ENCODE measurements around the gene IGLON5. TPM values are rescaled to one million over a fixed set of nuclear protein-coding genes. Genes with fewer than 3 reads are reported as not detected.
A peak's percentile ranks its signal among the peaks of the same experiment; 100 is the strongest.

The IGLON5 gene
- total RNA-seq, 2 donors from 2014 or later: not detected

DNA sequence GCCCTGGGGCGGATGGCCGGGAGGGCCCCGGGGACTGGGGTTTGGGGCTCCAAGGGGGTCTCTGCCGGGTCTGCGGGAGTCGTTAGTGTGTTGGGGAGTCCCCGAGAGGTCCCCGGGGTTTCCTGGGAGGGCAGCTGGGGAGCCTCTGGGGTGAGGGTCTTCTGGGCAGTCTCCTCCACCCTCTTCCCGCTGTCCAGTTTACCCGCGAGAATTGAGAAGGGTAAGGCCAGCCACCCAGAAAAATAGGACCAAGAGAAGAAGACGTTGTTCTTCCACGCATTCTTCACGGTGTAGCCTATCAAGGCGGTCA, 55.8 kb downstream of the IGLON5 start:
- intact Hi-C loops (cut with DNase I): no loop called here
- peak overlapping the region; percentile 51 to 61 for H3K4me3 ChIP-seq
- TF ChIP-seq POLR2A (IDR thresholded peaks at IDR 0.05): peak; percentile 88 to 90 (median 89)
- TF ChIP-seq, protein P1, sequence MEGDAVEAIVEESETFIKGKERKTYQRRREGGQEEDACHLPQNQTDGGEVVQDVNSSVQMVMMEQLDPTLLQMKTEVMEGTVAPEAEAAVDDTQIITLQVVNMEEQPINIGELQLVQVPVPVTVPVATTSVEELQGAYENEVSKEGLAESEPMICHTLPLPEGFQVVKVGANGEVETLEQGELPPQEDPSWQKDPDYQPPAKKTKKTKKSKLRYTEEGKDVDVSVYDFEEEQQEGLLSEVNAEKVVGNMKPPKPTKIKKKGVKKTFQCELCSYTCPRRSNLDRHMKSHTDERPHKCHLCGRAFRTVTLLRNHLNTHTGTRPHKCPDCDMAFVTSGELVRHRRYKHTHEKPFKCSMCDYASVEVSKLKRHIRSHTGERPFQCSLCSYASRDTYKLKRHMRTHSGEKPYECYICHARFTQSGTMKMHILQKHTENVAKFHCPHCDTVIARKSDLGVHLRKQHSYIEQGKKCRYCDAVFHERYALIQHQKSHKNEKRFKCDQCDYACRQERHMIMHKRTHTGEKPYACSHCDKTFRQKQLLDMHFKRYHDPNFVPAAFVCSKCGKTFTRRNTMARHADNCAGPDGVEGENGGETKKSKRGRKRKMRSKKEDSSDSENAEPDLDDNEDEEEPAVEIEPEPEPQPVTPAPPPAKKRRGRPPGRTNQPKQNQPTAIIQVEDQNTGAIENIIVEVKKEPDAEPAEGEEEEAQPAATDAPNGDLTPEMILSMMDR (IDR thresholded peaks at IDR 0.05): no peak
- no peak for ATAC-seq
- WGBS, 2 donors: 0 to 1% methylated on average over 6 to 15 of the region's 15 CpGs
- H3K27ac ChIP-seq: peak overlapping the region; percentile 94 to 99 (median 98)
- H3K4me1 ChIP-seq: peaks cover 43% of the 10 kb centered on the region
- no peak for DNase-seq
- no peaks in the 10 kb centered on the region for H3K9me3 ChIP-seq
- H3K27me3 ChIP-seq: no peaks in the 10 kb centered on the region
- no peaks in the 10 kb centered on the region for H3K36me3 ChIP-seq (replicated peaks in 1 of 2; ENCODE audit: insufficient read depth in 1 of 2, low read depth in 2 of 2)

DNA sequence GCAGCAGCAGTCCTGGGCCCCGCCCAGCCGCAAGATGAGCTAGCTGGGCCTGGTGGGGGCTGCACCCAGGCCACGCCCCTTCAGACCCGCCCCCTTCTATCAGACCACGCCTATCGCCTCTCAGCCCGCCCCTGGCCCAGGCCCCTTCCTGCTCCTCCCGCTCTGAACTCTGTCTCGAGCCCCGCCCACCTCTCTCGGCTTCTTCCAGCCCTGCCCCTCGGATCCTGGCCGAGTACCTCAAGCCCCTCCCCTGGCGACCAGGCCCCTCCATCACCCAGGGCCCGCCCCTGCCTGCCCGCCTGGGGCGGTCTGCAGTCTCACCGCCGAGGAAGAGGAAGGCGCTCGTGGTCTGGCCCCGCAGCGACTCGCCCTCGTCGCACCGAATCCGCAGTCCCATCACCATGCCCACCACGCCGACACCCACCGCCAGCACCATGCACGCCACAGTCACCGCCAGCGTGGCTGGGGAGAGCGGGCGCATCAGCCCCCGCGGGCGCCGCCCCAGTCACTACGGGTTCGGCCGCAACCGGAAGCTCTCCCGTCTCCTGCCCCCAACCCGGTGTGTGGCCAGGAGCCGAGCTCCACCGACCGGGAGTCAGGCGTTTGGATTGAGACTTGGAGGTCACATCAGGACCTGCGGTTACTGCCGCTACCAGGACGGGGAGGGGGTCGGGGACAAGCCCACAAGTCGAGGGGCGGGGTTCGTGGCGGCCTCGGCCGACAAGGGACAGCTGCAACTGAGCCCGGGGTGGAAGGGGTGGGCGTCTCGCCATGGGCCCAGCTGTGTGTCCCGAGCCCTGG, 56.3 kb downstream of the IGLON5 start:
- Histone ChIP-seq H3K4me3 (peak overlapping the region in 1 of 2 donors; percentile 53), H3K27ac (peak overlapping the region; percentile 94 to 99 (median 98)), H3K27me3 (no peaks in the 10 kb centered on the region), H3K36me3 (replicated peaks in 1 of 2; ENCODE audit: insufficient read depth in 1 of 2, low read depth in 2 of 2) (no peaks in the 10 kb centered on the region), H3K9me3 (no peaks in the 10 kb centered on the region), H3K4me1 (peaks cover 37% of the 10 kb centered on the region)
- peak; percentile 88 for ATAC-seq
- peak; percentile 98 to 99 (median 99) for DNase-seq
- TF ChIP-seq, protein P1 (IDR thresholded peaks at IDR 0.05): no peak
- TF ChIP-seq POLR2A (IDR thresholded peaks at IDR 0.05): peak in 1 of 3 donors; percentile 36
- 0 to 2% methylated on average over 7 to 59 of the region's 64 CpGs for WGBS, 2 donors
- intact Hi-C loops (cut with DNase I): no loop called here

DNA sequence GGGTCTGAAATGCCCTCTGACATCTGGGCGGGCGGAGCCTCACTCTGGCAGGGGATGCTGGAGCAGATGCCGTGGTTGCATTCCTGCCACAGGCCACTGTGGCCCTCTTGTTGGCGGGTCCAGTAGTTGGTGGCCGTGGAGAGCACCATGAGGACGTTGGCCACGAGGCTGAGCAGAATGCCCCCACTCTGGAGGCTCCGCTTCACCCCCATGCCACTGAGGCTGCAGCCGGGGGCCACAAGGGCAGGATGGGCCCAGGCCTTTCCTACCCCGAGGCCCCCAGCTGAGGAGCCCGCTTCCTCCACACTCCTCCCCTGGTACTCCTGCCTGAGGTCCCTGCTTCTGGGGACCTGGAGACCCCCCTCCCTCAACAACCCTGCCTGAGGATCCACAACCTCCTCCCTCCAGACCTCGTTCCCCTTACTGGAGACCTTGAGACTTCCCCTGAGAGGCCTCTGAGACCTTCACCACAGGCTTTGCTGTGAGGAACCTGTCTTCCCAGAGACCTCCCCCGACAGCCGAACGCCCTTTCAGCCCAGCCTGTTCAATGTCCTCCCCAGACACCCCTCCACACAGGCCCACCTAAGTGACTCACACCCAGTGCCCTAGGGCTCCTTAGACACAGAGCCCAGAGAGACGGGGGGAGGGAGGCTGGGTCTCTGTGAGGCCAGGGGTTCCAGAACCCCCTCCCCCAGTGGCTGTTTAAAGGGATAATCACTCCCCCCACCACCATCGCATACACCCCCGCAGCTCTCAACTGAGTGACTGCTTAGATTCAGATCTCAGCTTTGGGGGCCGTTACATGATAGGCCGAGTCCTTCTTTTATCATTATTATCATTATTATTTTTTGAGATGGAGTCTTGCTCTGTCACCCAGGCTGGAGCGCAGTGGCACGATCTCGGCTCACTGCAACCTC, 57.2 kb downstream of the IGLON5 start, which contains the start of gene CLDND2:
TSS of gene CLDND2 (minus strand) at position 638 of the 917 bp plus-strand sequence. CDS start at position 212, 426 bp downstream.
- Histone ChIP-seq H3K36me3 (replicated peaks in 1 of 2; ENCODE audit: insufficient read depth in 1 of 2, low read depth in 2 of 2) (no peaks in the 10 kb centered on the region), H3K27ac (peak within 1 kb of the TSS; percentile 19 to 98 (median 64)), H3K4me1 (peaks cover 30% of the 10 kb centered on the region), H3K9me3 (no peaks in the 10 kb centered on the region), H3K27me3 (no peaks in the 10 kb centered on the region), H3K4me3 (peak within 1 kb of the TSS in 1 of 2 donors; percentile 53)
- DNase-seq (no peak), ATAC-seq (no peak)
- TF ChIP-seq, protein P1 (IDR thresholded peaks at IDR 0.05): no peak
- no peak for TF ChIP-seq POLR2A (IDR thresholded peaks at IDR 0.05)
- intact Hi-C loops (cut with DNase I): no loop called here
- WGBS, 2 donors: 68 to 83% methylated on average over 9 to 23 of the region's 23 CpGs

DNA sequence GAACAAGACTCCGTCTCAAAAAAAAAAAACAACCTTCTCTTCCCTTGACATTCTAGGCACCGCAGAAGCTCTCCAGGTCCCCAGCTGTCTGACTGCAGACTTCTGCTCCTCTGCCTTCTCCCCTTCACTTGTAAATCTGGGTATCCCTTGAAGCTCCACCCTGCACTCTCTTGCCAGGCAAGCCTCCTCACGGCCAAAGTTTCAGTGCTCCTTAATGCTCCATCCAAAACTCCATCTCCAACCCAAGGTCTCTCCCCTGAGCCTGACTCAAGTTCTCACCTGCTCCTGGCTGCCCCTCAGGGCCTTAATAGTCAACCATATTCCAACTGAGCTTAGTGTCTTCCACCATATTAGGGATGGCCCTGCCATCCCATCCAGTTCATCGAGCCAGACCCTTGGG, 58.8 kb downstream of the IGLON5 start:
- H3K27me3 ChIP-seq: no peaks in the 10 kb centered on the region
- TF ChIP-seq, protein P1 (IDR thresholded peaks at IDR 0.05): no peak
- no peak for TF ChIP-seq POLR2A (IDR thresholded peaks at IDR 0.05)
- ATAC-seq (no peak), DNase-seq (no peak)
- H3K4me1 ChIP-seq: peaks cover 15% of the 10 kb centered on the region
- no peak overlapping the region for H3K4me3 ChIP-seq
- intact Hi-C loops (cut with DNase I): no loop called here
- H3K27ac ChIP-seq: no peak overlapping the region
- no peaks in the 10 kb centered on the region for H3K36me3 ChIP-seq (replicated peaks in 1 of 2; ENCODE audit: insufficient read depth in 1 of 2, low read depth in 2 of 2)
- no peaks in the 10 kb centered on the region for H3K9me3 ChIP-seq
- 71 to 75% methylated on average over 4 of the region's 4 CpGs for WGBS, 2 donors

Data from body of pancreas (tissue), 4 donors.